H1 (cell line): ENCODE results near the gene FOXRED1. TPM values are rescaled to one million over a fixed set of nuclear protein-coding genes. Genes with fewer than 3 reads are reported as not detected.

Experiments used
- polyA plus RNA-seq, 7 experiments: library from polyadenylated mRNA; depleted of rRNA in 3 of 7; stranded (reverse) in 5 of 7; unstranded in 2 of 7; fragments of >200 nt in 5 of 7; fragments of 200-250 nt in 2 of 7; gene quantifications; 1 replicate in 5 of 7; 2 replicates in 1 of 7; 4 replicates in 1 of 7; pipeline versions ENCODE4 v1.2.1 to v1.2.3, GENCODE V29; 2011 to 2013; ENCODE audit warnings: missing spikeins in 2 of 7, mixed read lengths in 2 of 7
- total RNA-seq: library from RNA; stranded (reverse); fragmentation: NEBNext Ultra II Directional; extraction: Animal tissue kit (Norgen Biotek cat#: 25700); gene quantifications from 2 replicates; pipeline ENCODE4 v1.2.1, GENCODE V29; 2021
- TF ChIP-seq, protein P1 (sequence below): fragments of 300-600 bp; sonication (generic); IDR thresholded peaks from 2 replicates; pipeline ENCODE4 v1.7.1; 2012; ENCODE audit warnings: low read length, moderate library complexity, mild to moderate bottlenecking, inconsistent platforms; ENCODE audit not compliant: insufficient replicate concordance

The FOXRED1 gene
- total and polyA plus RNA-seq, 2 of the 8 experiments (the other 6 are each of a cell fraction or from before 2014, with no cell fraction given), result 48.8 to 99.4 TPM

DNA sequence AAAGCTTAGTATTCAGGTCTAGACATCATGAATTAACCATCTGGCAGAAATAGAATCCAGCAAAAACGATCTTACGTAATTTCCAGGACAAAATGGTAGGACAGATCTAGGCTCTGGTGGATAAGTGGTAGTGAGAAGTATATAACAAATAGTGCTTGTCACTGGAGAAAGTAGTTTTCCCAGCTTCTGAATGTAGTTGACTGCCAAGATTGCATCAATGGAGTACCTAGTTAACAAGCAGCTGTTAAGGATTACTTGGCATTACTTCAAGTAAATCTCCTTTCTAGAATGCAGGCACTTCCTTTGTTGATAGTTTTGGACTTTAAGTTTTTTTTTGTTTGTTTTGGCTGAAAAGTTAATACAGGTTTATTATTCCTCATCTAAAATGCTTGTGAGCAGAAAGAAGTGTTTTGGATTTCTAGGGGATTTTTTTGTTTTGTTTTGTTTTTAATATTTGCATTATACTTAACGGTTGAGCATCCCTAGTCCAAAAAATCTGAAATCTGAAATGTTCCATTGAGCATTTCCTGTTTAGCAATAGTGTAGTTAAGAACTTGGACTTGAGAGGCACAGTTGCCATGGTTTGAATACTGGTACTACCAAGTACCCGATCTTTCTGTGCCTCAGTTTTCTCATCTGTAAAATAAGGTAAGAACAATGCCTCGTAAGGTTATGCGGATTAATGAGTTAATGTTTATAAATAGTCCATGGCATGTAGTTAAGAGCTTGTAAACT lies 37.1 kb upstream of the FOXRED1 start (continued):
- TF ChIP-seq, protein P1, sequence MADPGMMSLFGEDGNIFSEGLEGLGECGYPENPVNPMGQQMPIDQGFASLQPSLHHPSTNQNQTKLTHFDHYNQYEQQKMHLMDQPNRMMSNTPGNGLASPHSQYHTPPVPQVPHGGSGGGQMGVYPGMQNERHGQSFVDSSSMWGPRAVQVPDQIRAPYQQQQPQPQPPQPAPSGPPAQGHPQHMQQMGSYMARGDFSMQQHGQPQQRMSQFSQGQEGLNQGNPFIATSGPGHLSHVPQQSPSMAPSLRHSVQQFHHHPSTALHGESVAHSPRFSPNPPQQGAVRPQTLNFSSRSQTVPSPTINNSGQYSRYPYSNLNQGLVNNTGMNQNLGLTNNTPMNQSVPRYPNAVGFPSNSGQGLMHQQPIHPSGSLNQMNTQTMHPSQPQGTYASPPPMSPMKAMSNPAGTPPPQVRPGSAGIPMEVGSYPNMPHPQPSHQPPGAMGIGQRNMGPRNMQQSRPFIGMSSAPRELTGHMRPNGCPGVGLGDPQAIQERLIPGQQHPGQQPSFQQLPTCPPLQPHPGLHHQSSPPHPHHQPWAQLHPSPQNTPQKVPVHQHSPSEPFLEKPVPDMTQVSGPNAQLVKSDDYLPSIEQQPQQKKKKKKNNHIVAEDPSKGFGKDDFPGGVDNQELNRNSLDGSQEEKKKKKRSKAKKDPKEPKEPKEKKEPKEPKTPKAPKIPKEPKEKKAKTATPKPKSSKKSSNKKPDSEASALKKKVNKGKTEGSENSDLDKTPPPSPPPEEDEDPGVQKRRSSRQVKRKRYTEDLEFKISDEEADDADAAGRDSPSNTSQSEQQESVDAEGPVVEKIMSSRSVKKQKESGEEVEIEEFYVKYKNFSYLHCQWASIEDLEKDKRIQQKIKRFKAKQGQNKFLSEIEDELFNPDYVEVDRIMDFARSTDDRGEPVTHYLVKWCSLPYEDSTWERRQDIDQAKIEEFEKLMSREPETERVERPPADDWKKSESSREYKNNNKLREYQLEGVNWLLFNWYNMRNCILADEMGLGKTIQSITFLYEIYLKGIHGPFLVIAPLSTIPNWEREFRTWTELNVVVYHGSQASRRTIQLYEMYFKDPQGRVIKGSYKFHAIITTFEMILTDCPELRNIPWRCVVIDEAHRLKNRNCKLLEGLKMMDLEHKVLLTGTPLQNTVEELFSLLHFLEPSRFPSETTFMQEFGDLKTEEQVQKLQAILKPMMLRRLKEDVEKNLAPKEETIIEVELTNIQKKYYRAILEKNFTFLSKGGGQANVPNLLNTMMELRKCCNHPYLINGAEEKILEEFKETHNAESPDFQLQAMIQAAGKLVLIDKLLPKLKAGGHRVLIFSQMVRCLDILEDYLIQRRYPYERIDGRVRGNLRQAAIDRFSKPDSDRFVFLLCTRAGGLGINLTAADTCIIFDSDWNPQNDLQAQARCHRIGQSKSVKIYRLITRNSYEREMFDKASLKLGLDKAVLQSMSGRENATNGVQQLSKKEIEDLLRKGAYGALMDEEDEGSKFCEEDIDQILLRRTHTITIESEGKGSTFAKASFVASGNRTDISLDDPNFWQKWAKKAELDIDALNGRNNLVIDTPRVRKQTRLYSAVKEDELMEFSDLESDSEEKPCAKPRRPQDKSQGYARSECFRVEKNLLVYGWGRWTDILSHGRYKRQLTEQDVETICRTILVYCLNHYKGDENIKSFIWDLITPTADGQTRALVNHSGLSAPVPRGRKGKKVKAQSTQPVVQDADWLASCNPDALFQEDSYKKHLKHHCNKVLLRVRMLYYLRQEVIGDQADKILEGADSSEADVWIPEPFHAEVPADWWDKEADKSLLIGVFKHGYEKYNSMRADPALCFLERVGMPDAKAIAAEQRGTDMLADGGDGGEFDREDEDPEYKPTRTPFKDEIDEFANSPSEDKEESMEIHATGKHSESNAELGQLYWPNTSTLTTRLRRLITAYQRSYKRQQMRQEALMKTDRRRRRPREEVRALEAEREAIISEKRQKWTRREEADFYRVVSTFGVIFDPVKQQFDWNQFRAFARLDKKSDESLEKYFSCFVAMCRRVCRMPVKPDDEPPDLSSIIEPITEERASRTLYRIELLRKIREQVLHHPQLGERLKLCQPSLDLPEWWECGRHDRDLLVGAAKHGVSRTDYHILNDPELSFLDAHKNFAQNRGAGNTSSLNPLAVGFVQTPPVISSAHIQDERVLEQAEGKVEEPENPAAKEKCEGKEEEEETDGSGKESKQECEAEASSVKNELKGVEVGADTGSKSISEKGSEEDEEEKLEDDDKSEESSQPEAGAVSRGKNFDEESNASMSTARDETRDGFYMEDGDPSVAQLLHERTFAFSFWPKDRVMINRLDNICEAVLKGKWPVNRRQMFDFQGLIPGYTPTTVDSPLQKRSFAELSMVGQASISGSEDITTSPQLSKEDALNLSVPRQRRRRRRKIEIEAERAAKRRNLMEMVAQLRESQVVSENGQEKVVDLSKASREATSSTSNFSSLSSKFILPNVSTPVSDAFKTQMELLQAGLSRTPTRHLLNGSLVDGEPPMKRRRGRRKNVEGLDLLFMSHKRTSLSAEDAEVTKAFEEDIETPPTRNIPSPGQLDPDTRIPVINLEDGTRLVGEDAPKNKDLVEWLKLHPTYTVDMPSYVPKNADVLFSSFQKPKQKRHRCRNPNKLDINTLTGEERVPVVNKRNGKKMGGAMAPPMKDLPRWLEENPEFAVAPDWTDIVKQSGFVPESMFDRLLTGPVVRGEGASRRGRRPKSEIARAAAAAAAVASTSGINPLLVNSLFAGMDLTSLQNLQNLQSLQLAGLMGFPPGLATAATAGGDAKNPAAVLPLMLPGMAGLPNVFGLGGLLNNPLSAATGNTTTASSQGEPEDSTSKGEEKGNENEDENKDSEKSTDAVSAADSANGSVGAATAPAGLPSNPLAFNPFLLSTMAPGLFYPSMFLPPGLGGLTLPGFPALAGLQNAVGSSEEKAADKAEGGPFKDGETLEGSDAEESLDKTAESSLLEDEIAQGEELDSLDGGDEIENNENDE, result no peak
